RWPE2 (cell line): Measurements from ENCODE around the gene MICAL2.
A peak's percentile ranks its signal among the peaks of the same experiment; 100 is the strongest.

Experiments
- ATAC-seq: fragments of 200-7000 bp; cut with Tn5 transposase; 3 replicates; pipeline ENCODE4 v1.9.1; 2021; ENCODE audit warnings: low read depth
- DNase-seq: peaks from one replicate; pipeline ENCODE4 v3.0.0-alpha.2; 2020; ENCODE audit warnings: low spot score
- H3K27ac ChIP-seq: fragments of 450-650 bp; 2 replicates; pipeline ENCODE4 v1.5.1; 2017; ENCODE audit warnings: mild to moderate bottlenecking; ENCODE audit not compliant: poor library complexity, severe bottlenecking
- H3K27me3 ChIP-seq: fragments of 250-450 bp; sonication (Bioruptor Pico); 2 replicates; pipeline ENCODE4 v1.5.1; 2021; ENCODE audit warnings: mild to moderate bottlenecking, moderate library complexity; ENCODE audit not compliant: insufficient read depth, poor library complexity, severe bottlenecking
- H3K36me3 ChIP-seq: fragments of 250-450 bp; sonication (Bioruptor Pico); 2 replicates; pipeline ENCODE4 v1.5.1; 2020; ENCODE audit warnings: low read depth, mild to moderate bottlenecking, moderate library complexity
- H3K4me1 ChIP-seq: fragments of 250-450 bp; sonication (Bioruptor Pico); 2 replicates; pipeline ENCODE4 v1.5.1; 2021; ENCODE audit warnings: mild to moderate bottlenecking, moderate library complexity; ENCODE audit not compliant: insufficient read depth, poor library complexity, severe bottlenecking
- H3K4me3 ChIP-seq: fragments of 250-450 bp; sonication (Bioruptor Pico); 2 replicates; pipeline ENCODE4 v1.5.1; 2021; ENCODE audit warnings: mild to moderate bottlenecking, moderate library complexity; ENCODE audit not compliant: severe bottlenecking
- H3K9me3 ChIP-seq: fragments of 250-450 bp; sonication (Bioruptor Pico); 2 replicates; pipeline ENCODE4 v1.5.1; 2021; ENCODE audit warnings: mild to moderate bottlenecking, moderate library complexity; ENCODE audit not compliant: severe bottlenecking
- TF ChIP-seq, protein P1 (sequence below): fragments of 450-650 bp; IDR thresholded peaks from one replicate; pipeline ENCODE4 v1.5.1; 2017; ENCODE audit warnings: mild to moderate bottlenecking, moderate library complexity; ENCODE audit not compliant: poor library complexity, severe bottlenecking

MICAL2 gene

DNA sequence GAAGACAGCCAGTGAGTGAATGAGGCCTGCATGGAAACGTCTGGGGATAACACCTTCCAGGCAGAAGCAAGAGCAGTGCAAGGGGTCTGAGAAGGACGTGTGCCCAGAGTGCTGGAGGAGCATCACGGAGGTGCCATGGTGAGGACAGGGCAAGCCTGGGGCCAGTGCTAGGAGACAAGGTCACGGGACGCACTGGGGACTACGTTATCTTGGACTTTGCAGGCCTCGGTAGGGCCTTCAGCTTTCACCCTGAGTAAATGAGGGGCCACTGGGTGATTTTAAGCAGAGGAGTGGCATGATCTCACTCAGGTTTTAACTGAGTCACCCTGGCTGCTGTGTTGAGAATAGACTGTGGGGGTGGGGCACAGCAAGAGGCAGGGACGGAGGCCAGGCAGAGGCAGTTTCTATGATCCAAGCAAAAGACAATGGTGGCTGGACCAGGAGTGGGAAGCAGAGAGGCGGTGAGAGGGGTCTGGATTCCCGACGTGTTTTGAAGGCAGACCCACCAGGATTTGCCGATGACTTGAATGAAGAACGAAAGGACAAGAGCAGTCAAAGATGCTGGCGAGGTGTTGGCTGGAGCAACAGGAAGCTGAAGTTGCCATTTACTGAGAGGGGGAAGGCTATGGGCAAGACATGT, 164.3 kb downstream of the MICAL2 start:
- Histone ChIP-seq H3K27ac (no peak overlapping the region), H3K36me3 (no peaks in the 10 kb centered on the region; the same call in none of the 2 replicates), H3K4me3 (no peak overlapping the region), H3K9me3 (no peaks in the 10 kb centered on the region), H3K27me3 (no peaks in the 10 kb centered on the region), H3K4me1 (no peaks in the 10 kb centered on the region)
- TF ChIP-seq, protein P1, sequence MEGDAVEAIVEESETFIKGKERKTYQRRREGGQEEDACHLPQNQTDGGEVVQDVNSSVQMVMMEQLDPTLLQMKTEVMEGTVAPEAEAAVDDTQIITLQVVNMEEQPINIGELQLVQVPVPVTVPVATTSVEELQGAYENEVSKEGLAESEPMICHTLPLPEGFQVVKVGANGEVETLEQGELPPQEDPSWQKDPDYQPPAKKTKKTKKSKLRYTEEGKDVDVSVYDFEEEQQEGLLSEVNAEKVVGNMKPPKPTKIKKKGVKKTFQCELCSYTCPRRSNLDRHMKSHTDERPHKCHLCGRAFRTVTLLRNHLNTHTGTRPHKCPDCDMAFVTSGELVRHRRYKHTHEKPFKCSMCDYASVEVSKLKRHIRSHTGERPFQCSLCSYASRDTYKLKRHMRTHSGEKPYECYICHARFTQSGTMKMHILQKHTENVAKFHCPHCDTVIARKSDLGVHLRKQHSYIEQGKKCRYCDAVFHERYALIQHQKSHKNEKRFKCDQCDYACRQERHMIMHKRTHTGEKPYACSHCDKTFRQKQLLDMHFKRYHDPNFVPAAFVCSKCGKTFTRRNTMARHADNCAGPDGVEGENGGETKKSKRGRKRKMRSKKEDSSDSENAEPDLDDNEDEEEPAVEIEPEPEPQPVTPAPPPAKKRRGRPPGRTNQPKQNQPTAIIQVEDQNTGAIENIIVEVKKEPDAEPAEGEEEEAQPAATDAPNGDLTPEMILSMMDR, result no peak
- ATAC-seq (no peak), DNase-seq (peak; percentile 37)

GRCh38 chr11:12275818-12276217, 165.4 kb downstream of the MICAL2 start:
- TF ChIP-seq, protein P1, result no peak
- no peak for DNase-seq
- no peak overlapping the region for H3K27ac ChIP-seq
- no peak overlapping the region for H3K4me3 ChIP-seq
- no peak for ATAC-seq
- H3K4me1 ChIP-seq, result no peaks in the 10 kb centered on the region
- H3K27me3 ChIP-seq, result no peaks in the 10 kb centered on the region
- no peaks in the 10 kb centered on the region for H3K9me3 ChIP-seq
- no peaks in the 10 kb centered on the region; the same call in none of the 2 replicates for H3K36me3 ChIP-seq

GRCh38 chr11:12276356-12276755, 166.0 kb downstream of the MICAL2 start:
- TF ChIP-seq, protein P1, result no peak
- Histone ChIP-seq H3K4me1 (no peaks in the 10 kb centered on the region), H3K4me3 (no peak overlapping the region), H3K36me3 (peaks cover 2% of the 10 kb centered on the region), H3K27me3 (no peaks in the 10 kb centered on the region), H3K9me3 (no peaks in the 10 kb centered on the region), H3K27ac (no peak overlapping the region)
- ATAC-seq (no peak), DNase-seq (no peak)

DNA sequence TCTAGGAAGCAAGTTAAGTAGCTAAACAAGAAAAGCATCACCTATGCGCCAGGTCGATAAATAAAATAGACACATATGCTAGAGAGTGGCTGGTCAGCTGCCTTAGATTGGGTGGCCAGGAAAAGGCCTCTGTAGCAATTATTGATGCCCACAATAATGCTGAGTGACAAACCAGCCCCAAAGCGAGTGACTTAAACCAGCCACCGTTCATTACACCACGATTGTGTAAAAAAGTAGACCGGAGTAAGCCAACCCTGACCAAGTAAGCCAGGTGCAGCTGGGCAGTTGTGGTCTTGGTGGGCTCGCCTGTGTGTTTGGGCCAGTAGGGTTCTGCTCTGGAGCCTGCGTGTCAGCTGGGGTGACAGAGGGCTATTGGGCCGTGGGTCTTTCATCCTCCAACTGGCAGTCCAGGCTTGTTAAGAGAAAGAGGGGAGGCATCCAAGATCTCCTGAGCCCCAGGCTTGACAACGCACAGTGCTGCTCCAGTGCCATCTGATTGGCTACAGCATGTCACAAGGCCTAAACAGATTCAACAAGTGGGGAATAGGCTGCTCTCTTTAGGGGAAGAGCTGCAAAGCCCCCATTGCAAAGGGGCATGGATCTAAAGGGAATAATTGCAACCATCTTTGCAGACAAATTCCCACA, 166.6 kb downstream of the MICAL2 start:
- TF ChIP-seq, protein P1, result no peak
- no peaks in the 10 kb centered on the region for H3K4me1 ChIP-seq
- no peak for ATAC-seq

More for the DNA sequence above, 166.6 kb downstream of the MICAL2 start:
- no peak for DNase-seq
- Histone ChIP-seq H3K36me3 (peaks cover 6% of the 10 kb centered on the region), H3K4me3 (no peak overlapping the region), H3K9me3 (no peaks in the 10 kb centered on the region), H3K27ac (no peak overlapping the region), H3K27me3 (no peaks in the 10 kb centered on the region)
